GM21717 (cell line): Measurements from ENCODE around the gene HBZ.
"Not testable (repeated sequence)": the region's sequence is repeated elsewhere in the genome, so short reads cannot be mapped to it uniquely, and the experiment has no call there.

Experiments used
- ATAC-seq: cut with Tn5 transposase; IDR thresholded peaks from one replicate; pipeline ENCODE4 v1.9.1; 2021; ENCODE audit warnings: mild to moderate bottlenecking, moderate library complexity; ENCODE audit not compliant: unreplicated experiment

HBZ gene

GRCh38 chr16:177981-178667, 25.7 kb downstream of the HBZ start:
- ATAC-seq = no peak

- no peak for ATAC-seq
Measured at GRCh38 chr16:178668-179015, 26.2 kb downstream of the HBZ start.

DNA sequence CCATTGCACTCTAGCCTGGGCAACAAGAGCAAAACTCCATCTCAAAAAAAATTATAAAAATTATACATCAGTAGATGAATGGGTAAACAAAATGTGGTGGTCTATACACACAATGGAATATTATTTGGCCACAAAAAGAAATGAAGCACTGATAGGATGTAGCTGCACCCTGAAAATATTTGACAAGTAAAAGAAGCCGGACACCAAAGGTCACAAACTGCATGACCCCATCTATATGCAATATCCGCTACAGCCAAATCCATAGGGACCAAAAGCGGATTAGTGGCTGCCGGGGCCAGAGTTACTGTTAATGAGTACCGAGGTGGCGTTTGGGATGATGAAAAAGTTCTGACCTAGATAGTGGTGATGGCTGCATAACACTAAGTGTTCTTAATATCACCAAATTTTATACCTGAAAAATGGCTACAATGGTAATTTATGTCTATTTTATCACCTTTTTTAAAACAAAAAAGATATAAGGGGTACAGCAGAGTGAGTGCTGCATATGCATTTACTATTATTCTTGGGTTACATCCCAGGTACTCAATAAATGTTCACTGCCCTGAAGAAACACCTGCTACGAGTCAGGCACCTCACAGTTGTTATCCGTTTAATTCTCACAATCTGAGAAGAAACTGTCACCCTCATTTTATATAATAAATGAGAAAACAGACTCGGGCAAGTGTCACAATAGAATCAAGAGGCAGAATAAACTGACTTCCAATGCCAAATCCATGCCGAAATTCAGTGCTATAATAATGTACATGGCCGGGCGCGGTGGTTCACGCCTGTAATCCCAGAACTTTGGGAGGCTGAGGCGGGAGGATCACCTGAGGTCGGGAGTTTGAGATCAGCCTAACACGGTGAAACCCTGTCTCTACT, 27.0 kb downstream of the HBZ start:
- no peak for ATAC-seq

- no peak for ATAC-seq
Measured at GRCh38 chr16:180101-180675, 27.7 kb downstream of the HBZ start, which contains the start of gene HBQ1. Gene HBQ1 (plus strand): TSS chr16:180459. CDS start chr16:180487, 28 bp downstream.

DNA sequence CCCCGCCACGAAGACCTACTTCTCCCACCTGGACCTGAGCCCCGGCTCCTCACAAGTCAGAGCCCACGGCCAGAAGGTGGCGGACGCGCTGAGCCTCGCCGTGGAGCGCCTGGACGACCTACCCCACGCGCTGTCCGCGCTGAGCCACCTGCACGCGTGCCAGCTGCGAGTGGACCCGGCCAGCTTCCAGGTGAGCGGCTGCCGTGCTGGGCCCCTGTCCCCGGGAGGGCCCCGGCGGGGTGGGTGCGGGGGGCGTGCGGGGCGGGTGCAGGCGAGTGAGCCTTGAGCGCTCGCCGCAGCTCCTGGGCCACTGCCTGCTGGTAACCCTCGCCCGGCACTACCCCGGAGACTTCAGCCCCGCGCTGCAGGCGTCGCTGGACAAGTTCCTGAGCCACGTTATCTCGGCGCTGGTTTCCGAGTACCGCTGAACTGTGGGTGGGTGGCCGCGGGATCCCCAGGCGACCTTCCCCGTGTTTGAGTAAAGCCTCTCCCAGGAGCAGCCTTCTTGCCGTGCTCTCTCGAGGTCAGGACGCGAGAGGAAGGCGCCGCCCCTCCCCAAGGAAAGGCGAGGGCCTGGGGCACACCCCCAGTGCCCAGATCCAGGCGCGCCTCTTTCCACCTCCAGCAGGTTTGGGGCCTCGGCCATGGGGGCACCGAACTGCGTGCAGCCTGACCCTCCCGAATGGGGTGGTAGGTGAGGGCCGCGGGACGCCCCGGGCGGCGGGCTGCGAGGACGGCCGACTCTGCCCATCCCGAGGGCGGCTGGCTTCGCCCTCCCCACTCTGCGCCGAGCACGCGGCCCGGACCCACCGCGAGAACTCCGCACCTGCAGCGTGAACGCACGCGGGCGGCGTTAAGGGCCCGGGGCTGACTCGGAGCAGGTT, 28.5 kb downstream of the HBZ start:
- no peak for ATAC-seq

- no peak for ATAC-seq
Measured at GRCh38 chr16:181565-182021, 29.1 kb downstream of the HBZ start.

DNA sequence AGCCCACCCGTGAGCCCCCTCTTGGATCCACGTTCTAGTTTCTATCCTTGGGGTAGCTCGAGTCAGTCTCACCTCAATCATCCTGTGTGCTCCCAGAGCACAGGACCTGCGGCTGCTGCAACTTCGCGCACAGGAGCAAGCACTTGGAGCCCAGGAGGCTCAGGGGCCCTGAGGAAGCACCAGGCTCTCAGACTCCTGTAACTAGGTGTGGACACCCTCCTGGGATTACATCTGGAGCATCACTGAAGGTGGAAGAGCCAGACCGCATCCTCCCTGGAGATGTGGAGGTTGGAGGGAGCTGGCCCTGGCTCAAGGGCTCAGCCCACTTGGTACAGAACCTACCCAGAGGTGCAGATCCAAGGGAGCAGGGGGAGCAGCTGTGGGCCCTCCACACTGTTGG, 30.6 kb downstream of the HBZ start:
- ATAC-seq = no peak

GRCh38 chr16:185213-185612, 32.8 kb downstream of the HBZ start:
- no peak for ATAC-seq

DNA sequence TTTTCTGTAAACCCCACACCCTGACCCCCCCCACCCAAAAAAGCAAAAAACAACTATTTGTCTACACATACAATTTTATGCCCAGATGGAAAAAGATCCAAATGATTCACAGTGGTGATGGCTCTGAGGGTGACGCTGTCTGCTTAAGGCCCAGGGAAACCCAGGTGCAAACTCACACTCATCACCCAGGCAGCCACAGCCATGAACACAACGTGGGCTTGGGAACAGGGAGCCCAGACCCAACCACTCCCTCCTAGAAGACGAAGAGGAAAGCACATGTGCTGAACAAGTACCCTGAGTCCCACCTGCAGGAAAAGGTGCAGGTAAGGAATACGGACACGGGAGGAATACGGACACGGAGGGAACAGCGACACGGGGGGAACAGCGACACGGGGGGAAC, 33.2 kb downstream of the HBZ start:
- no peak for ATAC-seq

DNA sequence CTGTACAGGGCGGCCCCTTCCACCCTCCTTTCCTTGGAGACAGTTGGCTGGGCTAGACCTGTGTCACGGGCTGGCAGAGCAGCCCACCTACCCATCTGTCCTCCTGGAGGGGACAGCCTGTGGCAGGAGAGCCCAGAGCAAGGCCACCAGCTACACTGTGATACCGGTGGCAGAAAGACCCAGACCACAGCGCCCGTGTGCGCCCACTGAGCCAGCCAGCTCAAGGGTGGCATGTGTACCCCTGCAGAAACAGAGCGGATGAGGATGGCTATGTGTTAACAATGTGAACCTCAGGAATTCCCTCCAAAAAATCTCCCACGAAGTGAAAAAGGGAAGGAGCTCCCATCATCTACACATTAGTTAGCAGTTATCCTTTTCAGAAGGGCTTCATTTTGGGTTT, 34.9 kb downstream of the HBZ start:
- no peak for ATAC-seq

DNA sequence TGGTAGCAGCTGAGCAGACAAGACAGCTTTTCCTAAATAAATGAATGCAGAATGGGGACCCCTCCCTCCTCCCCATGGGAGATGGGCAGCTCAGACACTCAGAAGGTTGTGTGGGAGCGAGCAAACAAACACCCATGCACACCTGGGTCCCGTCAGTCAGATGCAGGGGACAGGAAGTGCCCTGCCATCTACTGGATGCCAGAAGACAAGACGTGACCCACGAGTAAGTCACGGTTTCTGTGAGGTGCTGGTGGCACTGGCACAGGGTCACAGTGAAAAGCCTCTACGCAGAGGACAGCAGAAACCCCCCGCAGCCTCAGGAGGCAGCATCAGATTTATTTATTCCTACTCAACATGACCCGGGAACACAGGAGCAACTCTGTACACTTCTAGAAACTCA, 36.2 kb downstream of the HBZ start:
- no peak for ATAC-seq

- no peak for ATAC-seq
Measured at GRCh38 chr16:189604-190186, 37.3 kb downstream of the HBZ start.

GRCh38 chr16:191831-192230, 39.4 kb downstream of the HBZ start:
- no peak for ATAC-seq

GRCh38 chr16:192686-193085, 40.2 kb downstream of the HBZ start:
- ATAC-seq = no peak

GRCh38 chr16:193441-193840, 41.0 kb downstream of the HBZ start:
- ATAC-seq = no peak

DNA sequence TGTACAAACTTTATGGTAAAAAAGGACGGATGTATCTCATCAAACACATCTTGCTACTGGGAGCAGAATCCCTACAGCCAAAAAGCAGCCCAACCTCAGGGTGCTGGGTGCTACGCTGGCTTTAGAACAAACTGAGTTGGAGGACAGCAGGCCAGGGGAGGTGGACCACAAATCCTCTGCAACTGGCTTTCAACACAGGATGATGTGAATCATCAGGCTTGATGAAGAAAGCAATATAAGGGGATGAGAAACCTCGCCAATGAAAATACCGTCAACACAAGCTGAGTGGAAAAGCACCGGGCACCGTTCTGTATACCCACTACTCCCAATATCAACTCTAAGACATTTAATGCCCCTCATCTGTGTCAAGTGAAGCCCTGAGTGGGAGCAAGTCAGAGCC, 42.1 kb downstream of the HBZ start:
- no peak for ATAC-seq

- ATAC-seq = no peak
Measured at GRCh38 chr16:200388-200787, 47.9 kb downstream of the HBZ start.

DNA sequence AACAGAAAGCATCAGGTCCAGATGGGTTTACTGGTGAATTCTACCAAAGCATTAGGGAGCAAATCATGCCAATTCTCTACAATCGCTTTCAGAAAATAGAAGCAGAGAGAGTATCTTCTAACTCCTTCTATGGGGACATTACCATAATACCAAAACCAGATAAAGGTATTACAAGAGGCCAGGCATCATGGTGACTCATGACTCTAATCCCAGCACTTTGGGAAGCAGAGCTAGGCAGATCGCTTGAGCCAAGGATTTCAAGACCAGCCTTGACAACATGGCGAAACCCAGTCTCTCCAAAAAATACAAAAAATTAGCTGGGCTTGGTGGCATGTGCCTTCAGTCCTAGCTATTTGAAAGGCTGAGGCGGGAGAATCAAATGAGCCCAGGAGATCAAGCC, 50.8 kb downstream of the HBZ start:
- no peak for ATAC-seq

- ATAC-seq = not testable (repeated sequence)
Measured at GRCh38 chr16:204046-204445, 51.6 kb downstream of the HBZ start.
